ENCODE measurements around the gene TSPAN10.

GRCh38 chr17:81631482-81631881 lies 5.5 kb upstream of the TSPAN10 start:
- TF ChIP-seq CTCF (conservative IDR thresholded peaks at IDR 0.05; ENCODE audit: low read depth, low read length) (no peak), RFX5 (IDR thresholded peaks at IDR 0.05; ENCODE audit: low read depth, low read length) (no peak), FOS (IDR thresholded peaks at IDR 0.05; ENCODE audit: low read depth, low read length) (no peak), POLR2A (IDR thresholded peaks at IDR 0.05; ENCODE audit: low read depth, low read length) (no peak), ELK1 (IDR thresholded peaks at IDR 0.05; ENCODE audit: borderline replicate concordance, low read depth, low read length) (no peak), CEBPB (IDR thresholded peaks at IDR 0.05; ENCODE audit: low read depth, low read length) (no peak), USF2 (IDR thresholded peaks at IDR 0.05; ENCODE audit: low read depth, low read length) (no peak), NFE2L2 (IDR thresholded peaks at IDR 0.05; ENCODE audit: low read depth, low read length) (no peak), BHLHE40 (IDR thresholded peaks at IDR 0.05; ENCODE audit: low read depth, low read length) (no peak), RCOR1 (IDR thresholded peaks at IDR 0.05; ENCODE audit: insufficient replicate concordance, low read length) (no peak), RAD21 (IDR thresholded peaks at IDR 0.05; ENCODE audit: low read length) (no peak), MXI1 (IDR thresholded peaks at IDR 0.05; ENCODE audit: borderline replicate concordance, low read depth, low read length) (no peak)
